ENCODE data around the gene LOC101059915.
"Not testable (repeated sequence)": the region's sequence is repeated elsewhere in the genome, so short reads cannot be mapped to it uniquely, and the experiment has no call there.

Gene LOC101059915

GRCh38 chrX:71660562-71661416 is 6.6 kb upstream of the LOC101059915 start:
- Histone ChIP-seq H3K4me2 (ENCODE audit: low read depth, low read length) (no peak overlapping the region), H3F3A (ENCODE audit: insufficient read depth, low read length) (peaks cover 7% of the 10 kb centered on the region), H3K79me2 (ENCODE audit: low read length) (no peaks in the 10 kb centered on the region), H3K4me3 (ENCODE audit: low read length) (no peak overlapping the region), H3K27me3 (replicated peaks; ENCODE audit: insufficient read depth, low read length) (no peaks in the 10 kb centered on the region), H3K9me2 (replicated peaks; ENCODE audit: insufficient read depth, low read length) (no peaks in the 10 kb centered on the region), H2AFZ (ENCODE audit: low read length) (no peak overlapping the region), H3K9me3 (replicated peaks; ENCODE audit: insufficient read depth, low read length) (no peaks in the 10 kb centered on the region), H3K27ac (ENCODE audit: low read length) (no peak overlapping the region), H4K20me1 (ENCODE audit: insufficient read depth, low read length) (no peaks in the 10 kb centered on the region), H3K36me3 (replicated peaks; ENCODE audit: insufficient read depth, low read length) (no peaks in the 10 kb centered on the region), H3K4me1 (ENCODE audit: low read length) (peaks cover 15% of the 10 kb centered on the region), H3K9ac (ENCODE audit: low read length) (no peak overlapping the region)
- DNase-seq: no peak
- no peak for TF ChIP-seq EZH2phosphoT487 (IDR thresholded peaks at IDR 0.05; ENCODE audit: low read length)
- no peak for TF ChIP-seq EZH2 (optimal IDR thresholded peaks at IDR 0.05; ENCODE audit: low read depth, low read length)
- TF ChIP-seq CTCF (IDR thresholded peaks at IDR 0.05; ENCODE audit: low read length): no peak

GRCh38 chrX:71661919-71662318 is 5.4 kb upstream of the LOC101059915 start:
- Histone ChIP-seq H3K9me3 (replicated peaks; ENCODE audit: insufficient read depth, low read length) (no peaks in the 10 kb centered on the region), H3K4me2 (ENCODE audit: low read depth, low read length) (no peak overlapping the region), H3K27me3 (replicated peaks; ENCODE audit: insufficient read depth, low read length) (no peaks in the 10 kb centered on the region)

GRCh38 chrX:71662654-71663053 is 4.7 kb upstream of the LOC101059915 start:
- H3K27ac ChIP-seq (ENCODE audit: low read length); H3K9me3 ChIP-seq (replicated peaks; ENCODE audit: insufficient read depth, low read length); H4K20me1 ChIP-seq (ENCODE audit: insufficient read depth, low read length); DNase-seq; H3K4me3 ChIP-seq (ENCODE audit: low read length); H3K79me2 ChIP-seq (ENCODE audit: low read length); H3K36me3 ChIP-seq (replicated peaks; ENCODE audit: insufficient read depth, low read length); H3F3A ChIP-seq (ENCODE audit: insufficient read depth, low read length); H3K4me2 ChIP-seq (ENCODE audit: low read depth, low read length); H3K9ac ChIP-seq (ENCODE audit: low read length); H3K27me3 ChIP-seq (replicated peaks; ENCODE audit: insufficient read depth, low read length); H3K9me2 ChIP-seq (replicated peaks; ENCODE audit: insufficient read depth, low read length); H2AFZ ChIP-seq (ENCODE audit: low read length): not testable (repeated sequence)
- H3K4me1 ChIP-seq (ENCODE audit: low read length): peaks cover 15% of the 10 kb centered on the region

More at GRCh38 chrX:71661919-71662318, 5.4 kb upstream of the LOC101059915 start:
- no peak overlapping the region for H3K9ac ChIP-seq (ENCODE audit: low read length)
- TF ChIP-seq CTCF (IDR thresholded peaks at IDR 0.05; ENCODE audit: low read length) (no peak), EZH2 (optimal IDR thresholded peaks at IDR 0.05; ENCODE audit: low read depth, low read length) (no peak), EZH2phosphoT487 (IDR thresholded peaks at IDR 0.05; ENCODE audit: low read length) (no peak)
- no peak for DNase-seq
- H3K4me1 ChIP-seq (ENCODE audit: low read length): peaks cover 15% of the 10 kb centered on the region
- H3F3A ChIP-seq (ENCODE audit: insufficient read depth, low read length): peaks cover 7% of the 10 kb centered on the region
- H3K4me3 ChIP-seq (ENCODE audit: low read length): no peak overlapping the region
- H3K79me2 ChIP-seq (ENCODE audit: low read length): no peaks in the 10 kb centered on the region
- no peaks in the 10 kb centered on the region for H3K36me3 ChIP-seq (replicated peaks; ENCODE audit: insufficient read depth, low read length)
- no peaks in the 10 kb centered on the region for H3K9me2 ChIP-seq (replicated peaks; ENCODE audit: insufficient read depth, low read length)
- H4K20me1 ChIP-seq (ENCODE audit: insufficient read depth, low read length): no peaks in the 10 kb centered on the region
- no peak overlapping the region for H3K27ac ChIP-seq (ENCODE audit: low read length)
- H2AFZ ChIP-seq (ENCODE audit: low read length): no peak overlapping the region

GRCh38 chrX:71663238-71663637 is 4.1 kb upstream of the LOC101059915 start:
- peak; percentile 65 for DNase-seq
- peak overlapping the region; percentile 54; the same call in 1 of the 2 replicates for H3K9ac ChIP-seq (ENCODE audit: low read length)
- peak overlapping the region; percentile 66 for H3K4me2 ChIP-seq (ENCODE audit: low read depth, low read length)
- H3K9me2 ChIP-seq (replicated peaks; ENCODE audit: insufficient read depth, low read length); H3K36me3 ChIP-seq (replicated peaks; ENCODE audit: insufficient read depth, low read length); H3F3A ChIP-seq (ENCODE audit: insufficient read depth, low read length); H3K9me3 ChIP-seq (replicated peaks; ENCODE audit: insufficient read depth, low read length); H3K4me3 ChIP-seq (ENCODE audit: low read length); H4K20me1 ChIP-seq (ENCODE audit: insufficient read depth, low read length); H3K79me2 ChIP-seq (ENCODE audit: low read length); H3K27me3 ChIP-seq (replicated peaks; ENCODE audit: insufficient read depth, low read length): not testable (repeated sequence)
- peaks cover 15% of the 10 kb centered on the region for H3K4me1 ChIP-seq (ENCODE audit: low read length)
- H3K27ac ChIP-seq (ENCODE audit: low read length): peak overlapping the region; percentile 80; the same call in 1 of the 2 replicates
- H2AFZ ChIP-seq (ENCODE audit: low read length): peak overlapping the region; percentile 53

All from MM.1S (cell line).